ENCODE data around the gene KDM3B.
A peak's percentile ranks its signal among the peaks of the same experiment; 100 is the strongest.

- TF ChIP-seq RCOR1 (IDR thresholded peaks at IDR 0.05; ENCODE audit: low read length) (no peak), NFIC (IDR thresholded peaks at IDR 0.05; ENCODE audit: borderline replicate concordance) (no peak), POLR2AphosphoS5 (IDR thresholded peaks at IDR 0.05; ENCODE audit: low read depth, low read length) (no peak), GABPA (IDR thresholded peaks at IDR 0.05; ENCODE audit: low read depth) (no peak), MAX (IDR thresholded peaks at IDR 0.05; ENCODE audit: low read depth) (no peak), FOSL2 (IDR thresholded peaks at IDR 0.05; ENCODE audit: borderline replicate concordance, low read depth) (no peak), TAF1 (IDR thresholded peaks at IDR 0.05; ENCODE audit: borderline replicate concordance, low read depth, low read length) (peak; percentile 6; the same call in 1 of the 2 replicates), MXI1 (IDR thresholded peaks at IDR 0.05; ENCODE audit: low read depth, low read length) (peak; percentile 68), RFX5 (IDR thresholded peaks at IDR 0.05; ENCODE audit: low read length) (no peak)
These were observed 456 bp downstream of the KDM3B start for GRCh38 chr5:138352722-138353559.

Data from SK-N-SH (cell line).